Measurements from ENCODE around the gene PNRC1.

Gene PNRC1

DNA sequence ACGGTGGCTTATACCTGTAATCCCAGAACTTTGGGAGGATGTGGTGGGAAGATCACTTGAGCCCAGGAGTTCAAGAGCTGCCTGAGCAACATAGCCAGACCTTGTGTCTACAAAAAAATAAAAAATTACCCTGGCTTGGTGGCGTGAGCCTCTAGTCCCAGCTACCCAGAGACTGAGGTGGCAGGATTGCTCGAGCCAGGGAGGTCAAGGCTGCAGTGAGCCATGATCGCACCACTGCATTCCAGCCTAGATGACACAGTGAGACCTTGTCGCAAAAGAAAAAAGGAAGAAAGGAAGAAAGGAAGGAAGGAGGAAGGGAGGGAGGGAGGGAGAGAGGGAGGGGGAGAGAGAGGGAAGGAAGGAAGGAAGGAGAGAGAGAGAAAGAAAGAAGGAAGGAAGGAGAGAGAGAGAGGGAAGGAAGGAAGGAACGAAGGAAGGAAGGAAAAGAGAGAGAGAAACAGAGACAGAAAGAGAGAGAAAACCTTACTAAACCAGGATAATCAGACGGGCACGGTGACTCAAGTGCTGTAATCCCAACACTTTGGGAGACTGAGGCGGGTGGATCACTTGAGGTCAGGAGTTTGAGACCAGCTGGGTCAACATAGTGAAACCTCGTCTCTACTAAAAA is 10.9 kb upstream of the PNRC1 start:
- DNase-seq (ENCODE audit: low read depth, low spot score), result no peak
- in situ Hi-C loops (cut with HindIII; ENCODE audit: low sequenced_read_pairs), result no loop called here
- TF ChIP-seq CTCF (IDR thresholded peaks at IDR 0.05; ENCODE audit: low read depth, low read length), result no peak
- no peak overlapping the region for H3K4me3 ChIP-seq (ENCODE audit: low read depth, low read length)

GRCh38 chr6:89071036-89071435 is 9.5 kb upstream of the PNRC1 start:
- TF ChIP-seq CTCF (IDR thresholded peaks at IDR 0.05; ENCODE audit: low read depth, low read length), result no peak
- DNase-seq (ENCODE audit: low read depth, low spot score), result no peak
- in situ Hi-C loops (cut with HindIII; ENCODE audit: low sequenced_read_pairs), result no loop called here
- no peak overlapping the region for H3K4me3 ChIP-seq (ENCODE audit: low read depth, low read length)

GRCh38 chr6:89073014-89073620 is 7.4 kb upstream of the PNRC1 start:
- in situ Hi-C loops (cut with HindIII; ENCODE audit: low sequenced_read_pairs), result no loop called here

GRCh38 chr6:89073840-89074239 is 6.7 kb upstream of the PNRC1 start:
- no peak overlapping the region for H3K4me3 ChIP-seq (ENCODE audit: low read depth, low read length)
- no peak for TF ChIP-seq CTCF (IDR thresholded peaks at IDR 0.05; ENCODE audit: low read depth, low read length)
- DNase-seq (ENCODE audit: low read depth, low spot score), result no peak
- in situ Hi-C loops (cut with HindIII; ENCODE audit: low sequenced_read_pairs), result no loop called here

More at GRCh38 chr6:89073014-89073620, 7.4 kb upstream of the PNRC1 start:
- TF ChIP-seq CTCF (IDR thresholded peaks at IDR 0.05; ENCODE audit: low read depth, low read length), result no peak
- H3K4me3 ChIP-seq (ENCODE audit: low read depth, low read length), result no peak overlapping the region
- no peak for DNase-seq (ENCODE audit: low read depth, low spot score)

GRCh38 chr6:89079511-89080234 is 878 bp upstream of the PNRC1 start:
- H3K4me3 ChIP-seq (ENCODE audit: low read depth, low read length), result peak overlapping the region; percentile 92
- no peak for TF ChIP-seq CTCF (IDR thresholded peaks at IDR 0.05; ENCODE audit: low read depth, low read length)
- DNase-seq (ENCODE audit: low read depth, low spot score), result peak; percentile 85
- in situ Hi-C loops (cut with HindIII; ENCODE audit: low sequenced_read_pairs), result no loop called here

GRCh38 chr6:89081129-89081422 is 525 bp downstream of the PNRC1 start:
- peak overlapping the region; percentile 92 for H3K4me3 ChIP-seq (ENCODE audit: low read depth, low read length)
- in situ Hi-C loops (cut with HindIII; ENCODE audit: low sequenced_read_pairs), result no loop called here
- no peak for DNase-seq (ENCODE audit: low read depth, low spot score)
- TF ChIP-seq CTCF (IDR thresholded peaks at IDR 0.05; ENCODE audit: low read depth, low read length), result no peak
